Measurements from ENCODE around the gene OR13C4. TPM values are rescaled to one million over a fixed set of nuclear protein-coding genes. Genes with fewer than 3 reads are reported as not detected.

Gene OR13C4
- total RNA-seq, 2 experiments from 2014 or later = not detected

- H3K27ac Mint-ChIP-seq = no peak within 1 kb of the TSS
- no peaks in the 10 kb centered on the region for H3K27me3 Mint-ChIP-seq
- ATAC-seq (ENCODE audit: poor library complexity) (no peak), DNase-seq (no peak)
- Histone ChIP-seq H3K36me3 (ENCODE audit: insufficient read depth, low read length) (no peaks in the 10 kb centered on the region), H3K27ac (ENCODE audit: low read depth in 1 of 2, low read length in 2 of 2) (no peak within 1 kb of the TSS), H3K4me3 (ENCODE audit: low read length) (no peak within 1 kb of the TSS), H3K27me3 (ENCODE audit: control insufficient read depth in 1 of 2, insufficient read depth in 2 of 2, low read length in 2 of 2) (no peaks in the 10 kb centered on the region), H3K9me3 (ENCODE audit: control insufficient read depth in 1 of 2, insufficient read depth in 1 of 2, low read length in 2 of 2) (peaks cover 3 to 5% of the 10 kb centered on the region in 2 experiments), H3K4me1 (ENCODE audit: insufficient read depth, low read length) (no peaks in the 10 kb centered on the region)
- peaks cover 16% of the 10 kb centered on the region for H3K9me3 Mint-ChIP-seq
- H3K4me3 Mint-ChIP-seq = no peak within 1 kb of the TSS
- POLR2A ChIA-PET = no interaction called here
- intact Hi-C loops (cut with DNase I, micrococcal nuclease) = no loop called here
- H3K36me3 Mint-ChIP-seq (ENCODE audit: low read depth) = no peaks in the 10 kb centered on the region
- no peaks in the 10 kb centered on the region for H3K4me1 Mint-ChIP-seq (ENCODE audit: low read depth)
- CTCF ChIA-PET = no interaction called here
- TF ChIP-seq, protein P1, sequence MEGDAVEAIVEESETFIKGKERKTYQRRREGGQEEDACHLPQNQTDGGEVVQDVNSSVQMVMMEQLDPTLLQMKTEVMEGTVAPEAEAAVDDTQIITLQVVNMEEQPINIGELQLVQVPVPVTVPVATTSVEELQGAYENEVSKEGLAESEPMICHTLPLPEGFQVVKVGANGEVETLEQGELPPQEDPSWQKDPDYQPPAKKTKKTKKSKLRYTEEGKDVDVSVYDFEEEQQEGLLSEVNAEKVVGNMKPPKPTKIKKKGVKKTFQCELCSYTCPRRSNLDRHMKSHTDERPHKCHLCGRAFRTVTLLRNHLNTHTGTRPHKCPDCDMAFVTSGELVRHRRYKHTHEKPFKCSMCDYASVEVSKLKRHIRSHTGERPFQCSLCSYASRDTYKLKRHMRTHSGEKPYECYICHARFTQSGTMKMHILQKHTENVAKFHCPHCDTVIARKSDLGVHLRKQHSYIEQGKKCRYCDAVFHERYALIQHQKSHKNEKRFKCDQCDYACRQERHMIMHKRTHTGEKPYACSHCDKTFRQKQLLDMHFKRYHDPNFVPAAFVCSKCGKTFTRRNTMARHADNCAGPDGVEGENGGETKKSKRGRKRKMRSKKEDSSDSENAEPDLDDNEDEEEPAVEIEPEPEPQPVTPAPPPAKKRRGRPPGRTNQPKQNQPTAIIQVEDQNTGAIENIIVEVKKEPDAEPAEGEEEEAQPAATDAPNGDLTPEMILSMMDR (IDR thresholded peaks at IDR 0.05) = no peak
Measured at GRCh38 chr9:104568868-104569267, 41.9 kb upstream of the OR13C4 start, which contains the start of gene OR13C8. Gene OR13C8 (plus strand): TSS chr9:104569168. CDS start chr9:104569168, 0 bp downstream.

DNA sequence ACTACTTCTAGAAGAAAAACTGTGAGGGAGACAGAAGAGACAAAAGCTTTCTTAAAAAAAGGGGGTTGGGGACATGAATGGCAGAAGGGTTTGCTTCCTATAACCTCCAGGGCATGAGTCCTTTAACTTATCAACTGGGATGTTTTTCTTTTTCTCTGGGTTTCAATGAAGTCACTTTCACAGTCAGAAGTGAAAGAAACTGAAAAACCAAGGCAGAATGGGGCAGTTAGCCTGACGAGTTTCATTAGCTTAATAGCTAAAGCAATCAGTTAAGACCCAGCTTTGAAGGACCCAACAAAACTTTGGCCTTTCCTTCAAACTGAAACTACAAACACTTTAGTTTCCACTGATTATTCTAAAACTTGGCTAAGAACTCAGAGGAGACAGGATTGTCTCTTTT is 37.3 kb upstream of the OR13C4 start:
- Histone ChIP-seq H3K27me3 (ENCODE audit: control insufficient read depth in 1 of 2, insufficient read depth in 2 of 2, low read length in 2 of 2) (no peaks in the 10 kb centered on the region), H3K36me3 (ENCODE audit: insufficient read depth, low read length) (no peaks in the 10 kb centered on the region), H3K27ac (ENCODE audit: low read depth in 1 of 2, low read length in 2 of 2) (no peak overlapping the region), H3K9me3 (ENCODE audit: control insufficient read depth in 1 of 2, insufficient read depth in 1 of 2, low read length in 2 of 2) (peaks cover 0 to 5% of the 10 kb centered on the region in 2 experiments), H3K4me3 (ENCODE audit: low read length) (no peak overlapping the region), H3K4me1 (ENCODE audit: insufficient read depth, low read length) (no peaks in the 10 kb centered on the region)
- H3K9me3 Mint-ChIP-seq = peaks cover 2% of the 10 kb centered on the region
- H3K27ac Mint-ChIP-seq = no peak overlapping the region
- DNase-seq (no peak), ATAC-seq (ENCODE audit: poor library complexity) (no peak)
- H3K4me3 Mint-ChIP-seq = no peak overlapping the region
- no peaks in the 10 kb centered on the region for H3K4me1 Mint-ChIP-seq (ENCODE audit: low read depth)
- ChIA-PET CTCF (no interaction called here), POLR2A (no interaction called here)
- intact Hi-C loops (cut with DNase I, micrococcal nuclease) = no loop called here
- no peaks in the 10 kb centered on the region for H3K27me3 Mint-ChIP-seq
- TF ChIP-seq, protein P1 (IDR thresholded peaks at IDR 0.05) = no peak
- no peaks in the 10 kb centered on the region for H3K36me3 Mint-ChIP-seq (ENCODE audit: low read depth)

GRCh38 chr9:104556830-104557634 is 30.0 kb upstream of the OR13C4 start:
- Mint-ChIP-seq H3K36me3 (ENCODE audit: low read depth) (no peaks in the 10 kb centered on the region), H3K4me1 (ENCODE audit: low read depth) (no peaks in the 10 kb centered on the region), H3K27ac (no peak overlapping the region), H3K27me3 (no peaks in the 10 kb centered on the region), H3K9me3 (peaks cover 2% of the 10 kb centered on the region), H3K4me3 (no peak overlapping the region)
- Histone ChIP-seq H3K27me3 (ENCODE audit: control insufficient read depth in 1 of 2, insufficient read depth in 2 of 2, low read length in 2 of 2) (no peaks in the 10 kb centered on the region), H3K4me3 (ENCODE audit: low read length) (no peak overlapping the region), H3K27ac (ENCODE audit: low read depth in 1 of 2, low read length in 2 of 2) (no peak overlapping the region), H3K9me3 (ENCODE audit: control insufficient read depth in 1 of 2, insufficient read depth in 1 of 2, low read length in 2 of 2) (peaks cover 0 to 8% of the 10 kb centered on the region in 2 experiments), H3K36me3 (ENCODE audit: insufficient read depth, low read length) (no peaks in the 10 kb centered on the region), H3K4me1 (ENCODE audit: insufficient read depth, low read length) (no peaks in the 10 kb centered on the region)
- TF ChIP-seq, protein P1 (IDR thresholded peaks at IDR 0.05) = no peak
- CTCF ChIA-PET = no interaction called here
- intact Hi-C loops (cut with DNase I, micrococcal nuclease) = no loop called here
- DNase-seq = no peak
- POLR2A ChIA-PET = no interaction called here
- no peak for ATAC-seq (ENCODE audit: poor library complexity)
